SJSA1 (cell line): ENCODE measurements around the gene PBLD. TPM values are rescaled to one million over a fixed set of nuclear protein-coding genes. Genes with fewer than 3 reads are reported as not detected.
A peak's percentile ranks its signal among the peaks of the same experiment; 100 is the strongest.
"Not testable (repeated sequence)": the region's sequence is repeated elsewhere in the genome, so short reads cannot be mapped to it uniquely, and the experiment has no call there.

Experiments used
- DNase-seq, 2 experiments: peaks; one replicate each; pipeline ENCODE4 v3.0.0-alpha.2; 2015 to 2020; ENCODE audit warnings: low spot score in 2 of 2, low read depth in 1 of 2
- H3K27ac ChIP-seq: fragments of 250-450 bp; sonication (Bioruptor Pico); 2 replicates; pipeline ENCODE4 v1.5.1; 2020; ENCODE audit warnings: mild to moderate bottlenecking, moderate library complexity
- H3K27me3 ChIP-seq: fragments of 250-450 bp; sonication (Bioruptor Pico); replicated peaks from 2 replicates; pipeline ENCODE4 v1.5.1; 2020; ENCODE audit warnings: mild to moderate bottlenecking, moderate library complexity
- H3K36me3 ChIP-seq: fragments of 250-450 bp; sonication (Bioruptor Pico); 2 replicates; pipeline ENCODE4 v1.5.1; 2020; ENCODE audit warnings: mild to moderate bottlenecking
- H3K4me1 ChIP-seq: fragments of 250-450 bp; sonication (Bioruptor Pico); replicated peaks from 2 replicates; pipeline ENCODE4 v1.6.1; 2021; ENCODE audit warnings: mild to moderate bottlenecking
- H3K4me3 ChIP-seq: fragments of 250-450 bp; sonication (Bioruptor Pico); 2 replicates; pipeline ENCODE4 v1.5.1; 2020; ENCODE audit warnings: mild to moderate bottlenecking
- H3K9me3 ChIP-seq: fragments of 250-450 bp; sonication (Bioruptor Pico); replicated peaks from 2 replicates; pipeline ENCODE4 v1.5.1; 2020; ENCODE audit warnings: mild to moderate bottlenecking
- total RNA-seq: library from RNA; depleted of rRNA; stranded (reverse); fragments of >200 nt; shearing (Covaris generic); gene quantifications from 2 replicates; pipeline ENCODE4 v1.2.3, GENCODE V29; 2014

PBLD gene
- total RNA-seq, 1 experiment from 2014 or later: 3.3 TPM

DNA sequence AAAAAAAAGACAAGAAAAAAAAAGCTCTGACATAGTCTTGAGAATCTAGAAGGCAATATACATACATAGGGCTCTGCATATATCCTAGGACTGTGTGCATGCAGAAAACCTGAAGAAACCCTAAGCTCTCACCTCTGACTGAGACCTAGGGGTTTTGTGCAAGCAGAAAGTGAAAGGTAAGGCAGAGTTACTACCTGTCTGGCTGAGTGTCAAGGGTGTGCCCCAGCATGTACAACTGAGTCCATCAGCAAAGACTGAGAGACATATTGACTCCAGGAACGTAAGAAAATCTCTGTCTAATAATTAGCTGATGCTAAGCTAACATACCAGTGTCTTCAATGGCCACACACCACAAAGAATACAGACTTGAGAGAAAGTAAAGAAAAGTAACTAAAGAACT lies 17.1 kb downstream of the PBLD start:
- Histone ChIP-seq H3K27me3 (no peaks in the 10 kb centered on the region), H3K4me3 (no peak overlapping the region), H3K4me1 (no peaks in the 10 kb centered on the region), H3K36me3 (no peaks in the 10 kb centered on the region), H3K9me3 (0 out of 2 replicates have a peak, but pooled peaks cover 9% of the 10 kb centered on the region), H3K27ac (no peak overlapping the region)
- no peak for DNase-seq

DNA sequence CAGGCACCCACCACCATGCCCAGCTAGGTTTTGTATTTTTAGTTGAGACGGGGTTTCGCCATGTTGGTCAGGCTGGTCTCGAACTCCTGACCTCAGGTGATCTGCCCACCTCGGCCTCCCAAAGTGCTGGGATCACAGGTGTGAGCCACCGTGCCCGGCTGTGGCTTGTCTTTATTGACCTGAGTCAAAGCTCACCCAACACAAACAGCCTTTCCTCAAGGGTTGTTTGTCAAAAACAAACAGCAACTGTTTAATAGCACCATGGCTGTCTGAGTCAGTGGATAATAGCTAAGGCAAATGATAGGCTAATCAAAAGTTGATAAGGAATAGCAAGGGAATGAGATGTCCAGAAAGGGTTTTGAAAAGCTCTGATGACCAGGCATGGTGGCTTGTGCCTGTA lies 17.8 kb downstream of the PBLD start:
- H3K9me3 ChIP-seq: not testable (repeated sequence)

DNA sequence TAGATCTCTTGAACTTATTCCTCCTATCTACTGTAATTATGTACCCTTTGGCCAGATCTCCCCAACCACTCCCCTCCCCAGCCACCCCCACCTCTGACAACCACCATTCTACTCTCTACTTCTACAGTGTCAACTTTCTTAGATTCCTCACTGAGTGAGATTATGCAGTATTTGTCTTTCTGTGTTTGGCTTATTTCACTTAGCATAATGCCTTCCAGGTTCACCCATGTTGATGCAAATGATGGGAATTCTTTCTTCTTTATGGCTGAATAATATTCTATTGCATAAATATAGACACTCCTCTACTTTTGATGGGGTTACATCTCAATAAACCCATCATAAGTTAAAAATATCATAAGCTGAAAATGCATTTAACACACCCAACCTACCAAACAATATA lies 22.2 kb downstream of the PBLD start:
- no peak overlapping the region for H3K27ac ChIP-seq
- no peaks in the 10 kb centered on the region for H3K27me3 ChIP-seq
- DNase-seq: no peak
- no peaks in the 10 kb centered on the region for H3K9me3 ChIP-seq
- H3K4me1 ChIP-seq: no peaks in the 10 kb centered on the region
- H3K4me3 ChIP-seq: no peak overlapping the region
- no peaks in the 10 kb centered on the region for H3K36me3 ChIP-seq

More for the DNA sequence above, 17.8 kb downstream of the PBLD start:
- not testable (repeated sequence) for H3K4me3 ChIP-seq, DNase-seq, H3K27ac ChIP-seq, H3K27me3 ChIP-seq, H3K4me1 ChIP-seq, H3K36me3 ChIP-seq

DNA sequence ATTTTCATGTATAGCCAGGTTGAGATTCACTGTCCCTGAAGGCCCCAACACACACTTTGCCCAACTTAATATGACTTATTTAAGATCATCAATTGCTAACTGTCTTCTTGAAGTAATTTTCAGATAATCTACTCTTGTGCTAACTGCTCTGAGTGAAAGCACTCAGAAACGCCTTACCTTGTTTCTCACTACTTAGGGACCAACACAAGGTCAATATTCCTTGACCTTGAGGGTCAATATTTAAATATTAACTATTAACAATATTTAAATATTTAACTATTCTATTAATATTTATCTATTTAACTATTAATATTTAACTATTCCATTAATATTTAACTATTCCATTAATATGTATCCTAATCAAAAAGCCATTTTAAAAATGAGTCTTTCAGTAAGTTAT lies 26.9 kb downstream of the PBLD start:
- H3K4me1 ChIP-seq: no peaks in the 10 kb centered on the region
- no peaks in the 10 kb centered on the region for H3K27me3 ChIP-seq
- no peaks in the 10 kb centered on the region for H3K9me3 ChIP-seq
- no peak for DNase-seq
- no peak overlapping the region for H3K27ac ChIP-seq
- H3K36me3 ChIP-seq: no peaks in the 10 kb centered on the region; the same call in 1 of the 2 replicates
- H3K4me3 ChIP-seq: no peak overlapping the region

DNA sequence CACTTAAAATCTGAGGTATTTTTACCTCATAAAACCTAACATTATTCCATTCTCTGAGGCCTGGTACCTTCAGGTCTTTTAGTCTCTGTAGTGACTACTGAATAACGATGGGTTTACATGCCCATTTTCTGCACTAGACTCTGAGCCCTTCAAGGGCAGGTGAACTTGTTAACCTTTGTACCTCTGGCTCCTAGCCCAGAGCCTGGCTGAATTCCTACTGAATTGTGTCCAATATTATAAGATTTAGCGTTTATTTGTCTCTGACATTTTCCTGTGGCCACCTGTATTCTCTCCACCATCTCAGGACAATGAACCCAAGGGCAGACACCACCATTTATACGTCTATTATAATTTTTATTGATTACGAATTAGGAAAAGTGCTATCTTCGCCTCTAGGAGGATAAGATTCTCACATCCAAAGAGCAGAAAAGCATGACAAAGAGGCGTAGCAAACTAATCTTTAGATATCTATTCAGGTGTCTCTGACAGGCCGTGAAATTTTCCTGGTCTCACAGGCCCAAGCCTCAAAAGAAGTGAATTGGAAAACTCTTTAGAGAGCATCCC lies 28.8 kb downstream of the PBLD start:
- Histone ChIP-seq H3K4me3 (no peak overlapping the region), H3K9me3 (no peaks in the 10 kb centered on the region), H3K27me3 (no peaks in the 10 kb centered on the region), H3K36me3 (no peaks in the 10 kb centered on the region; the same call in 1 of the 2 replicates), H3K4me1 (no peaks in the 10 kb centered on the region), H3K27ac (no peak overlapping the region)
- no peak for DNase-seq

DNA sequence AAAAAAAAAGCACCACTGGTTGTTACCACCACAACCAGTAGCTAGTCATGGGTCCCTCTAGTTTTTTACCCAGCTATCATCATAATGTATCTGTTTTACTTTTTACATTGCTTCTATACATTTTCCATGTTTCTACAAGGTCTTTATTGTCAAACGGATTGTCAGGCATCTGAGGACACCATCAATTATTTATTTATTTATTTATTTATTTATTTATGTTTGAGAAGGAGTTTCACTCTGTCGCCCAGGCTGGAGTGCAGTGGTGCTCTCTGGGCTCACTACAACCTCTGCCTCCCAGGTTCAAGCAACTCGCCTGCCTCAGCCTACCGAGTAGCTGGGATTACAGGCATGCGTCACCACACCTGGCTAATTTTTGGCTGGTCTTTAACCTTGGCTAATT lies 29.9 kb downstream of the PBLD start:
- DNase-seq: no peak
- H3K4me3 ChIP-seq: no peak overlapping the region
- H3K36me3 ChIP-seq: no peaks in the 10 kb centered on the region; the same call in 1 of the 2 replicates
- H3K4me1 ChIP-seq: no peaks in the 10 kb centered on the region
- H3K27me3 ChIP-seq: no peaks in the 10 kb centered on the region
- no peaks in the 10 kb centered on the region for H3K9me3 ChIP-seq
- no peak overlapping the region for H3K27ac ChIP-seq

DNA sequence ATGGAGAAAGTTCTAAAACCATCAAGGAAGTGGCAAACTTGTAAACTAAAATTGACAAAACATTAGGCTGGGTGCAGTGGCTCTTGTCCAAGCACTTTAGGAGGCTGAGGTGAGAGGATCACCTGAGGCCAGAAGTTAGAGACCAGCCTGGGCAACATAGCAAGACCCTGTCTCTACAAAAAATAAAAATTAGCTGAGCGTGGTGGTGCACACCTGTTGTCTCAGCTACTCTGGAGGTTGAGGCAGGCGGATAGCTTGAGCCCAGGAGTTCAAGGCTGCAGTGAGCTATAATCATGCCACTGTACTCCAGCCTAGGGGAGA lies 30.3 kb downstream of the PBLD start:
- DNase-seq: no peak
- H3K27me3 ChIP-seq: no peaks in the 10 kb centered on the region
- H3K36me3 ChIP-seq: no peaks in the 10 kb centered on the region; the same call in 1 of the 2 replicates
- H3K4me1 ChIP-seq: no peaks in the 10 kb centered on the region
- H3K9me3 ChIP-seq: no peaks in the 10 kb centered on the region
- H3K27ac ChIP-seq: no peak overlapping the region
- H3K4me3 ChIP-seq: no peak overlapping the region

DNA sequence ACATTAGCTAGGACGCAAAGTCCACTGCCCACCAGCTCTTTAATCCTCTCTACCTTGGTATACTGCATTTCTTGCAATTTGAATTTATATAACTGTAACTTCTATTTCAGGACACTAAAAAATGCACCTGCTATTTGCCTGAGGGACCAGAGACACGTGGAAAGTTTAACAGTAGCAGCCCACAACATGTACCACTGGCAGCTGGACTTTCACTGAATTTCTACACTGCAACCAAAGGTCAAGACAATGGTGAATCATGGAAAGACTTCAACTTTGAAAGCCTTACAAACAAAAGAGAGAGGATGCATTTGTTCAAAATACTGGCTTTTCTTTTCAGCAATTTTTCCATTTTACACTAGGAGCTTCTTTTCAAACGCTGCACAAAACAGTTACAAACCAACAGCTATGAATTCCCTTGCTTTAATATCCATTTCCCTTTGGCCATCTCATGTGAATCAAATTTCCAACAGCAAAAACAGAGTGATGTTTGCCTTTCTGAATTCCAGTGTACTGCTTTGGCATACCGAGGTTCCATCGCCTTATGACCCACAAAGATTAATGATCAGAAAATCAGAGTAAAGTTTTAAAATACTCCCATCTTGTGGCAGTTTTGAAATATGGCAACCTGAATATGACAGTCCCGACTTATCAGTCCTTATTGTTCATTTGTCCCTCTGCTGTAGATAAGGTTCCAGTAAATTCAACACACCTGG lies 30.8 kb downstream of the PBLD start:
- H3K9me3 ChIP-seq: no peaks in the 10 kb centered on the region
- H3K27me3 ChIP-seq: no peaks in the 10 kb centered on the region
- peak in 1 of 2 experiments; percentile 43 for DNase-seq
- H3K4me1 ChIP-seq: no peaks in the 10 kb centered on the region
- H3K36me3 ChIP-seq: no peaks in the 10 kb centered on the region; the same call in 1 of the 2 replicates
- no peak overlapping the region for H3K4me3 ChIP-seq
- H3K27ac ChIP-seq: no peak overlapping the region

DNA sequence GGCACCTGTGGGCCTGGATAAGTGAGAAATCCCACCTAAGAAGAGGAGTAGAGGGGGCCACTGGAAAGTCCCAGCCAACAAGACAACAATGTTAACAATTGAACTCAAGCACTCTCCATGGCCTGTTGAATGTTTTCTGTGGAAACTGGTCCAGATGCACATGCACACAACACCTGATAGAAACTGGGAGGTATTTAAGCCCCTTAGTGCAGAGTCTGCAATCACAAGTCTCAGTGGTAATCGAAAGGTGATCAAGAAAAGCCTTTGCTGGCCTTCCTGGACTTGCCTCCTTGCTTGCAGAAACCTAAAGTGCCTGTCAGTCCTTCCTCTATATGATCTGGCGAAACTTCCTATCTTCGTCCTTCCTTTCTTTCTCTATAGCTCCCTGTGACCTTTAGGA lies 31.4 kb downstream of the PBLD start:
- H3K27me3 ChIP-seq: no peaks in the 10 kb centered on the region
- no peak overlapping the region for H3K4me3 ChIP-seq
- no peaks in the 10 kb centered on the region; the same call in 1 of the 2 replicates for H3K36me3 ChIP-seq
- H3K4me1 ChIP-seq: no peaks in the 10 kb centered on the region
- H3K9me3 ChIP-seq: no peaks in the 10 kb centered on the region
- no peak for DNase-seq
- no peak overlapping the region for H3K27ac ChIP-seq

DNA sequence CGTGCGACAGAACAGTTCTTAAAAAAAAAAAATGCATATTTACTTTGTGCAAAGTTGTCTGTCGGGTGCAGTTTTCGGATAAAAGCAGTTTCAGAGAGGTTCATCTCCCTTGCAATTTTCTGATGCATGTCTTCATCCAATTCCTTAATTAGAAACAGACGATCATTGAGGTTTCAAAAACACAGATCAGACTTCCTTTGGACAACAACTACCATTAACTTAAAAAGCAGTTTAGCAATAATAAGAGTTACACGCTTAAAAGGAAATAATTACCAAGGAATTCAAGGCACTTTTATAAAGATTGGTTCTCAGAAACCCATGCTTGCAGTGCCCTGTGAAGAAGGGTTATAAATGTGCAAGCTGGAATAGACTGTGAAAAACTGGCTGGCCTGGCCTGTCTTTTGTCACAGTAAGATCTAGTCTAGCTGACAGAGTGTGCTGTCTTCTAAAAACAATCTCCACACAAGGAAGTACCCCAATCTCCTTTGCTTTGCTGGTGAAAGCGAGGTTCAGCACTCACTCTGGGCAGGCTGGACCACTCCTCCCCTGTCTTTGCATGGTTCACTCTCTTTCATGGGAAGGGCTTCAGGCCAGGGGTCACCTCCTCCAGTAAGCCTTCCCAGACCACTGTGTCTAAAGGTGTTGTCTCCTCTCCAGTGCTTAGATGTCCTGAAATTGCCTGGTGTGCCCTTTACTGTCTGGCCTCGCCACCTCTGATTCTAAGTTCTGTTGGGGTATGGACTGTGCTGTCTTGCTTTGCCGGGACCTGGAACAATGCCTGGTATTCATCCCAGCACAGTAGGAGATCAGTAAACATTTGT lies 35.7 kb downstream of the PBLD start:
- Histone ChIP-seq H3K9me3 (no peaks in the 10 kb centered on the region), H3K27me3 (no peaks in the 10 kb centered on the region), H3K4me3 (no peak overlapping the region), H3K36me3 (no peaks in the 10 kb centered on the region; the same call in 1 of the 2 replicates), H3K27ac (no peak overlapping the region), H3K4me1 (no peaks in the 10 kb centered on the region)
- no peak for DNase-seq

DNA sequence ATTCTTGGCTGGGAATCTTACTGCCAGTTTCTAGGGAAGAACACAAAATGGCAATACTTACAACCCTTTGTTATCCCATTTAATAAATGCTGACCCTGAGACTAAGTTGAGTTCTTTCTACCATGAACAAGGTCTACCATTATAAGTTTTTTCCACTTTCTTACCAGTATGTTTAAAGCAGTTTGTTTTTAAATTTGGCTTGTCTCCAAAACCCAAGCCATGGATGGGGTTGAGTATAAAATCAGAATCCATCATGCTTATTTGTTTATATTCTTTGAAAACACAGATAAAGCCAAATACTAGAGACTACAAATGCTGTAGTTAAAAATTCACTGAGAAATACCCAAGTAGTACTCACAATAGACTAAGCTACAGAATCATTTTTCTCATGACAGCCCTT lies 42.0 kb downstream of the PBLD start:
- Histone ChIP-seq H3K9me3 (no peaks in the 10 kb centered on the region), H3K27me3 (no peaks in the 10 kb centered on the region), H3K4me3 (no peak overlapping the region), H3K4me1 (no peaks in the 10 kb centered on the region), H3K27ac (no peak overlapping the region), H3K36me3 (no peaks in the 10 kb centered on the region)
- DNase-seq: no peak

DNA sequence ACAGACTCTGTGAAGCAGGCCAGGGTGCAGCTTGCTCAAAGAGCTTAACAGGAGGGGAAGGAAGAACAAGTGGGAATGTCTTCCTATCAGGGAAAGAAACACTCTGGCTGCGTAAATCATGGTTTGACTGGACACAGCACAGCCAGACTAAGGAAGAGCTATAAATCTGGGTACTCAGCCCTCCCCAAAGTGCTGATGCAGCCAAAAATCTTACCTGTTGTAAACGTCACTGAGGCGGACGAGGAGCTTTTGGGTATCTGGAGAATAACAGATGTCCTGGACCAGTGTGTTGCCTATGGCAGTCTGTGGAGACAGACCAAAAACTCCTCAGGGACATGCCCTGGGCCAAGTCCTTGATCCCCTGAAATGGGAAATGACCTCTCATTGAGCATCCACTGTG lies 44.0 kb downstream of the PBLD start:
- Histone ChIP-seq H3K36me3 (no peaks in the 10 kb centered on the region), H3K4me1 (peaks cover 7% of the 10 kb centered on the region), H3K27ac (no peak overlapping the region), H3K27me3 (no peaks in the 10 kb centered on the region), H3K9me3 (no peaks in the 10 kb centered on the region), H3K4me3 (no peak overlapping the region)
- no peak for DNase-seq

DNA sequence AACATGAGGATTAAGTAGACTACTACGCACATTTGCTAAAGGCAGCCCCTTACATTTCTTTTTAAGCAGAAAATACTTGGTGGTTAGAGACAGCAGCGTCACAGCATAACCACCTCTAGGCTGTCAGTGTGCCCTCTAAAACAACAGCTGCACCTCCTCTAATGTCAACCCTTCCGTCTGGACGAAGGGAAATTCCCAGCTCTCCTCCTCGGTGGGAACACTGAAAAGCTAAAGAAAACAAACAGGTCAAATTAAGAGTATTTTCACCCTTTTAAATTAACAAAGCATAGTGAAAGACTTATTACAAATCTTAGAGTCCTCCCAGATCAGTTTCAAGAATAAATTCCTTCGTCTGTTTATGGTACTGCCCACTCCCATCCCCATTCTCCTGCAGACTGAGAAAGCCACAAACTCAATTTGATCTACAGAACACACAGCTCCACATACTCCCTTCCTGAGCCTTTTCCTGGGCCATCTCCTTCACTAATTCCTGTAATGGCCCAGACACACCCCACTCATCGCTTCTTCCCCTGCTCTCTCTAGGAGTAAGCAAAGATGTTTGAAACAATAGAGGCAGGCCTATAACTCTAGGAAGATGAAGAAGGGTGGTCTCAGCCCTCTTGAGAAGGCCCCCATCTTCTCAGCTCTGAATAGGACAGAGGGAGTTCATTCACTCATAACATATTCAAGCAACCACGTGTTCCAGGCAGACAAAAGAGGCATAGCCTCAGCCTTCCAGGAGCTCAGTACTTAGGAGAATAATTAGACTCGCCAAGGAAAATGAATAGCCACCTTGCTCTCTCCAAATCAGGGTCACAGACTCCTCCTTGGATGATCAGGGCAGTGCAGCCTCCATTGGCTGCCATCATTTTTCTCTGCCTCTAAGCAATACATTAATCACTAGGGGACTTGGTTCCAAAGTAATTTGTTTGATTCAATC lies 48.4 kb downstream of the PBLD start:
- H3K9me3 ChIP-seq: no peaks in the 10 kb centered on the region
- peaks cover 13% of the 10 kb centered on the region for H3K4me1 ChIP-seq
- DNase-seq: peak in 1 of 2 experiments; percentile 31
- H3K36me3 ChIP-seq: no peaks in the 10 kb centered on the region
- H3K27ac ChIP-seq: no peak overlapping the region
- no peak overlapping the region for H3K4me3 ChIP-seq
- no peaks in the 10 kb centered on the region for H3K27me3 ChIP-seq
